T-helper 2 cell treated with Interferon-gamma antibody and Interleukin-4, amounts not matched to agents 5 μg/mL and 100 μg/mL, for 36 hours (primary cell): Measurements from ENCODE around the gene OR6A2.
A peak's percentile ranks its signal among the peaks of the same experiment; 100 is the strongest.

Experiments
- DNase-seq: peaks from one replicate; pipeline ENCODE4 v3.0.0; 2021; ENCODE audit warnings: low spot score
- H3K27ac Mint-ChIP-seq: one replicate; pipeline ENCODE4 v1.8.0; 2021; ENCODE audit warnings: mild to moderate bottlenecking, mixed read lengths
- H3K27me3 Mint-ChIP-seq: one replicate; pipeline ENCODE4 v1.8.0; 2021; ENCODE audit warnings: low read depth, mixed read lengths
- H3K36me3 Mint-ChIP-seq: one replicate; pipeline ENCODE4 v1.8.0; 2021; ENCODE audit warnings: low read depth, mixed read lengths
- H3K4me1 Mint-ChIP-seq: one replicate; pipeline ENCODE4 v1.8.0; 2021; ENCODE audit warnings: low read depth, mixed read lengths
- H3K4me3 Mint-ChIP-seq: one replicate; pipeline ENCODE4 v1.8.0; 2022; ENCODE audit warnings: mild to moderate bottlenecking, moderate library complexity, mixed read lengths
- H3K9me3 Mint-ChIP-seq: one replicate; pipeline ENCODE4 v1.8.0; 2021; ENCODE audit warnings: mixed read lengths

The OR6A2 gene

DNA sequence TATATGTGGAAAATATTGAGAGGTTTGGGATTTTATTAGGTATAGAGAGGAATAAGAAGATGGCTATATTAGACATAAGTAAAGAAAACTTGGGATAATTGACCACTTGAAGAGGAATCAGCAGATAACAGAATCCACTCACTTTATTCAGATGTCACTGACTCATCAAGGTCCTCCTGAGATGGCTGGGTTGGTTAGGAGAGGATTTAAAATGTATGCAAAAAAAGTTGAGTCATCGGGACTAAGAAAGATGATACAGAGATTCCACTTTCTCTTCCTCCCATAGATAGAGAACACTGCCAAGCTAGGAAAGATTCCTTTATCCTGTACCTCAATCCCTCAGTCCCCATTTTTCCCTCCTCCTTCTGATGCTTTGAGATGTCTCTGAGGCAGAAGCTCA, at the start of gene OR6A2:
Gene OR6A2, minus strand, starts transcription at position 288 of the 400 bp plus-strand sequence. CDS start 3,981 bp downstream, outside the sequence.
- DNase-seq = no peak
- Mint-ChIP-seq H3K4me1 (no peaks in the 10 kb centered on the region), H3K27ac (no peak within 1 kb of the TSS), H3K36me3 (no peaks in the 10 kb centered on the region), H3K9me3 (no peaks in the 10 kb centered on the region), H3K27me3 (peaks cover 3% of the 10 kb centered on the region), H3K4me3 (no peak within 1 kb of the TSS)

DNA sequence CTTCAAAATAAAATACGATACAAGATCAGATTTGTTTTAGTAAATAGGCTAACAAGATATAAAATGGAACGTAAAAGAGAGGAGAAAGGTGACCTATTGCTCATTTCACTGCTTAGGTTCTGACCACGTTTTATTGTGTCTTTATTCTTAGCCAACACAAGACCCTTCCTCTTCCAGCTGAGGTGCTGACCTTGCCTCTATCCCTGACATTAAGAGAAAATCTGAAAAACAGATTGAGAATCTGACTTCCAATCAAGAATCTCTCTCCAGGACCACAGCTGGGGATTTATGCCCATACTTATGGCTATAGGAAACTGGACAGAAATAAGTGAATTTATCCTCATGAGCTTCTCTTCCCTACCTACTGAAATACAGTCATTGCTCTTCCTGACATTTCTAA, 45.9 kb upstream of the OR6A2 start, which contains the start of gene OR10A5:
Gene OR10A5, plus strand, starts transcription at position 301 of the 400 bp plus-strand sequence. Its CDS starts 0 bp downstream, at position 301.
- Mint-ChIP-seq H3K4me3 (no peak within 1 kb of the TSS), H3K9me3 (peaks cover 3% of the 10 kb centered on the region), H3K27ac (no peak within 1 kb of the TSS), H3K36me3 (no peaks in the 10 kb centered on the region), H3K27me3 (peaks cover 7% of the 10 kb centered on the region), H3K4me1 (peaks cover 7% of the 10 kb centered on the region)
- DNase-seq = no peak

- peaks cover 3% of the 10 kb centered on the region for H3K9me3 Mint-ChIP-seq
- H3K36me3 Mint-ChIP-seq = no peaks in the 10 kb centered on the region
- peaks cover 10% of the 10 kb centered on the region for H3K27me3 Mint-ChIP-seq
- H3K27ac Mint-ChIP-seq = no peak overlapping the region
- no peak for DNase-seq
- H3K4me1 Mint-ChIP-seq = peaks cover 7% of the 10 kb centered on the region
- H3K4me3 Mint-ChIP-seq = no peak overlapping the region
Measured at GRCh38 chr11:6844356-6844755, 44.9 kb upstream of the OR6A2 start.

- DNase-seq = no peak
- H3K4me1 Mint-ChIP-seq = peaks cover 7% of the 10 kb centered on the region
- no peak overlapping the region for H3K4me3 Mint-ChIP-seq
- H3K27ac Mint-ChIP-seq = no peak overlapping the region
- peaks cover 10% of the 10 kb centered on the region for H3K27me3 Mint-ChIP-seq
- peaks cover 3% of the 10 kb centered on the region for H3K9me3 Mint-ChIP-seq
- H3K36me3 Mint-ChIP-seq = no peaks in the 10 kb centered on the region
Measured at GRCh38 chr11:6843670-6844069, 44.2 kb upstream of the OR6A2 start.

- Mint-ChIP-seq H3K27ac (no peak overlapping the region), H3K36me3 (no peaks in the 10 kb centered on the region), H3K4me1 (peaks cover 7% of the 10 kb centered on the region), H3K9me3 (peaks cover 3% of the 10 kb centered on the region), H3K4me3 (no peak overlapping the region), H3K27me3 (peaks cover 10% of the 10 kb centered on the region)
- DNase-seq = no peak
Measured at GRCh38 chr11:6841694-6842093, 42.2 kb upstream of the OR6A2 start.

- Mint-ChIP-seq H3K4me1 (no peaks in the 10 kb centered on the region), H3K36me3 (no peaks in the 10 kb centered on the region), H3K27me3 (no peaks in the 10 kb centered on the region), H3K27ac (no peak overlapping the region), H3K9me3 (no peaks in the 10 kb centered on the region), H3K4me3 (no peak overlapping the region)
- no peak for DNase-seq
Measured at GRCh38 chr11:6834021-6834420, 34.5 kb upstream of the OR6A2 start.

GRCh38 chr11:6833356-6833755, 33.9 kb upstream of the OR6A2 start:
- no peak for DNase-seq
- Mint-ChIP-seq H3K27ac (no peak overlapping the region), H3K36me3 (no peaks in the 10 kb centered on the region), H3K27me3 (no peaks in the 10 kb centered on the region), H3K9me3 (no peaks in the 10 kb centered on the region), H3K4me1 (no peaks in the 10 kb centered on the region), H3K4me3 (no peak overlapping the region)

DNA sequence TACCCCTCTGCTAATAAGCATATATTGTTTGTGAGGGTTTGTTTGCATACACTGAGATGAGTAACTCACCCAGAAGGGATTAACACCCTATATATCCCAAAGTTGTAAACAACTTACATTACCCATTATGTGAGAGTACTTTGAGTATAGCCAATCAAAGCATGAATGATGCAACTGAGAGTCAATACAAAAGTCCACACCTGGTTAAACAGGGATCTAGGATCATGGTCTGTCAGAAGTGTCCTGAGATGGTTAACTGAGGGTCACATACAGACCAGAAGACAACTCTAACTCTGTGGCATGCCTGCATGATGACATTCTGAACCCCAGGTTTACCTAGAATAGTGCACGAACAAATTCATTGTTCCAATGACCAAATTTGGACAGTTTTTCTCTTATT, 28.6 kb upstream of the OR6A2 start:
- Mint-ChIP-seq H3K36me3 (no peaks in the 10 kb centered on the region), H3K4me3 (no peak overlapping the region), H3K27me3 (no peaks in the 10 kb centered on the region), H3K4me1 (no peaks in the 10 kb centered on the region), H3K27ac (no peak overlapping the region), H3K9me3 (no peaks in the 10 kb centered on the region)
- DNase-seq = no peak

GRCh38 chr11:6825231-6825744, 25.8 kb upstream of the OR6A2 start:
- no peaks in the 10 kb centered on the region for H3K36me3 Mint-ChIP-seq
- no peak for DNase-seq
- no peak overlapping the region for H3K27ac Mint-ChIP-seq
- H3K9me3 Mint-ChIP-seq = no peaks in the 10 kb centered on the region
- peaks cover 5% of the 10 kb centered on the region for H3K27me3 Mint-ChIP-seq
- no peak overlapping the region for H3K4me3 Mint-ChIP-seq
- H3K4me1 Mint-ChIP-seq = no peaks in the 10 kb centered on the region

GRCh38 chr11:6824136-6824823, 24.8 kb upstream of the OR6A2 start:
- no peak overlapping the region for H3K27ac Mint-ChIP-seq

DNA sequence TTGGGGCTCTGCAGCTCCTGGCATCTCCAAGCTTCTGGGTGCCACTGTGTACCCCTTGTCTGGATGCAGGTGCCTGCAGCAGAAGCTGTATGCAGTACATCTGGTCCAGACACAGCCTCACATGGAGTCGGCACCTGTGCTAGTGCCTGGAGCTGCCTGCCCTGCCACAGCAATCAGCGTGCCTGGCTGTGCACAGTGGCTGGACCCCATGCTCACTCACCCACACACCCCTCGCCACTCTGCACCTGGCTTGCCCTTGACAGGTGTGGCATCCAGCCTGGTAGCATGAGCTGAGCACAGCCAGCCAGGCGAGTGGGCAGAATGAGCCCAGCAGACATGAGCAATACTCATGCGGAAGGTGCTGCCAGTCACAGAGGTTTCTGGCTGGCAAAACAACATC, 19.5 kb upstream of the OR6A2 start:
- H3K4me1 Mint-ChIP-seq = no peaks in the 10 kb centered on the region
- H3K36me3 Mint-ChIP-seq = no peaks in the 10 kb centered on the region
- H3K9me3 Mint-ChIP-seq = no peaks in the 10 kb centered on the region
- DNase-seq = no peak
- H3K27ac Mint-ChIP-seq = no peak overlapping the region
- no peak overlapping the region for H3K4me3 Mint-ChIP-seq
- peaks cover 8% of the 10 kb centered on the region for H3K27me3 Mint-ChIP-seq

More at GRCh38 chr11:6824136-6824823, 24.8 kb upstream of the OR6A2 start:
- H3K4me1 Mint-ChIP-seq = no peaks in the 10 kb centered on the region
- no peak overlapping the region for H3K4me3 Mint-ChIP-seq
- no peaks in the 10 kb centered on the region for H3K36me3 Mint-ChIP-seq
- peaks cover 8% of the 10 kb centered on the region for H3K27me3 Mint-ChIP-seq
- no peaks in the 10 kb centered on the region for H3K9me3 Mint-ChIP-seq
- no peak for DNase-seq

DNA sequence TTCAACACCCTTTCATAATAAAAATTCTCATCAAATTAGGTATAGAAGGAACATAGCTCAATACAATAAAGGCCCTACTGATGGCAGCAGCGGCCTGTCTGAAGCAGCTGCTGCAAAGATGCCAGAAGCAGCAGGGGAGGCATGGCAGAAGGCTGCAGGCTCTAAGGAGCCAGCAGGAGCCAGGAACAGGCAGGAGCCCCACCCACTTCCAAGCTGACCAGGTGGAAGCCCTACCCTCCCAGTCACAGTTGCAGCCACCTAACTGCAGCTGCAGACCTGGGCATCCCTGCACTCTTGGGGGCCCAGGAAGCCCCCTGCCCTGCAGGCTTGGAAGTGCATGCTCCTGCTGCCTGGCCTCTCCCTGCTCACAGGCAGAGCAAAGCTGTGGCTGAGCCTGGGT, 18.2 kb upstream of the OR6A2 start:
- H3K9me3 Mint-ChIP-seq = no peaks in the 10 kb centered on the region
- no peaks in the 10 kb centered on the region for H3K4me1 Mint-ChIP-seq
- no peak overlapping the region for H3K27ac Mint-ChIP-seq
- peaks cover 9% of the 10 kb centered on the region for H3K27me3 Mint-ChIP-seq
- no peak overlapping the region for H3K4me3 Mint-ChIP-seq
- H3K36me3 Mint-ChIP-seq = no peaks in the 10 kb centered on the region
- DNase-seq = no peak

DNA sequence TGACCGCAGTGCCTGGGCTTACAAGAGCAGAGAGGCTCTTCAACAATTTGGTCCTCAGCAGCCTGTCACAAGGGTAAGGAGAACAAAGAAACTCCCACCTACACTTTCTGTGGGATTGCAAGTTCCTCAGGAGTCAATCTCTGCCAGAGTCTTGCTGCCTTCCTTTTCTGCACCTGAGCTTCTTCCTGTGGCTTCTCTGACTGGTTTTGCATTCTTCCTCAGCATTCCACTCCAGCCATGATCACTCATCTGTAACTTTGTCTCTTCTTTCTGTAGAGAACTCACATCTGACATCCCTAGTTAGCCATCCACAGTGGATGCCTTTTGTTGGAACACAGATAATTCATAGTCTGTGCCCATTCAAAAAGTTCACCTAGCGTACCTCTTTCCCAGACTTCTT, 14.2 kb upstream of the OR6A2 start:
- H3K9me3 Mint-ChIP-seq = no peaks in the 10 kb centered on the region
- no peaks in the 10 kb centered on the region for H3K36me3 Mint-ChIP-seq
- no peak overlapping the region for H3K27ac Mint-ChIP-seq
- DNase-seq = no peak
- H3K4me1 Mint-ChIP-seq = no peaks in the 10 kb centered on the region
- peaks cover 12% of the 10 kb centered on the region for H3K27me3 Mint-ChIP-seq
- no peak overlapping the region for H3K4me3 Mint-ChIP-seq

DNA sequence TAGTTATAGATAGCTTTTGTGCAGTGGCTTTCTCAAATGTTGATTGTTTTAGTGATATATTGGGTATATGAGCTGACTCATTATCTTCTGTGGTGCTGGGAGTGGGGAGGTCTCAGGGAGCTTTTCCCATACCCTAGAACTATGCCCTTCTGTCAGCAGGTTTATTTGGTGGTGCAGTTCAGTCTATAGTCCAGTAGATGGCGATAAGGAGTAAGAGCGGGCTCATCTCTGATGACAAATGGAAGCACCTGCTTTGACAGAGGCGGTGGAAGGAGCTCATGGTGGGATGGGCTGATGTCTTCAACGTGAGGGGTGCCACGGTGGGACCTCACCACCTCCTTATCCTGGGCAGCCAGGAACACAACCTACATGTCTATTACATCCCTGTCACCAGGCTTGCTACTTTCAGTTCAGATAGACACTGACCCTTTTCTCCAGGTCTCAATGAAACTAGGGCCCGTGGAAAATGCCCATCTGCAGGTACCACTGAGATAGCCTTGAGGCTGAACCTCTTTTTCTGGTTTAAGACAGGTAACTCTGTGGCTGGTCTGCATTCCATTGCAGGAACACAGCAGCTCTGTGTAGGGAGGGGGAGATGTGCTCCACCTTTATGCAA, 13.0 kb upstream of the OR6A2 start:
- Mint-ChIP-seq H3K9me3 (no peaks in the 10 kb centered on the region), H3K4me3 (no peak overlapping the region), H3K27ac (no peak overlapping the region), H3K4me1 (no peaks in the 10 kb centered on the region), H3K36me3 (no peaks in the 10 kb centered on the region), H3K27me3 (peaks cover 20% of the 10 kb centered on the region)
- DNase-seq = peak; percentile 22
